ENCODE results near the gene RAB25. TPM values are rescaled to one million over a fixed set of nuclear protein-coding genes. Genes with fewer than 3 reads are reported as not detected.

The RAB25 gene
- total and polyA plus RNA-seq, 9 donors: 0.28 to 38.6 (median 2.9) TPM; not detected in 1

DNA sequence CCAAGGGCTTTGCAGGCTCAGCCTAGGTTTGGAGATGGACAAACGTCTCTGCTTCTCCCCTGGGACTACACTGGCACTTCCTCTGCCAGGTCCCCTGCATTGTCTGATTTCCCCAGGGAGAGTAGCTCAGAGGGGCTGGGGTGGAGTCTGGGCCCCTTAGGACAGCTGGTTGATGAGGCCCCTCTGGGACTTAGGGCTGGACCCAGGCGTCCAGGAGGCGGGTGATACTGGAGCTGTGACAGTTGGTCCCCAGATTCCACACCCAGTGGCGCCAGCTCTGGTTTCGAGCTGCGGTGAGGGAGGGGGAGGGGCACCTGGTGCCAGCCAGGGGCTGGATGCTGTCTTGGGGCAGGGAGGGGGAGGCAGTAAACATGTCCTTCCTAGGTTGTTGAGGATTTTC is 28.7 kb downstream of the RAB25 start:
- 76 to 84% (median 80%) methylated on average over 6 of the region's 6 CpGs for WGBS, 3 donors
- DNase-seq: no peak
- no peaks in the 10 kb centered on the region for H3K4me1 ChIP-seq (ENCODE audit: insufficient read depth)
- H3K4me3 ChIP-seq: no peak overlapping the region
- intact Hi-C loops (cut with DNase I): loop anchor here (1.0 to 5.0 kb wide), 7 partner anchors 47 to 143 kb away; no protein-coding TSS in a partner anchor
- H3K9me3 ChIP-seq: no peaks in the 10 kb centered on the region
- no peak for TF ChIP-seq EP300 (IDR thresholded peaks at IDR 0.05)
- TF ChIP-seq POLR2A (IDR thresholded peaks at IDR 0.05): no peak
- TF ChIP-seq CTCF (IDR thresholded peaks at IDR 0.05): no peak
- H3K27ac ChIP-seq: no peak overlapping the region
- H3K27me3 ChIP-seq: no peaks in the 10 kb centered on the region
- H3K36me3 ChIP-seq: no peaks in the 10 kb centered on the region

DNA sequence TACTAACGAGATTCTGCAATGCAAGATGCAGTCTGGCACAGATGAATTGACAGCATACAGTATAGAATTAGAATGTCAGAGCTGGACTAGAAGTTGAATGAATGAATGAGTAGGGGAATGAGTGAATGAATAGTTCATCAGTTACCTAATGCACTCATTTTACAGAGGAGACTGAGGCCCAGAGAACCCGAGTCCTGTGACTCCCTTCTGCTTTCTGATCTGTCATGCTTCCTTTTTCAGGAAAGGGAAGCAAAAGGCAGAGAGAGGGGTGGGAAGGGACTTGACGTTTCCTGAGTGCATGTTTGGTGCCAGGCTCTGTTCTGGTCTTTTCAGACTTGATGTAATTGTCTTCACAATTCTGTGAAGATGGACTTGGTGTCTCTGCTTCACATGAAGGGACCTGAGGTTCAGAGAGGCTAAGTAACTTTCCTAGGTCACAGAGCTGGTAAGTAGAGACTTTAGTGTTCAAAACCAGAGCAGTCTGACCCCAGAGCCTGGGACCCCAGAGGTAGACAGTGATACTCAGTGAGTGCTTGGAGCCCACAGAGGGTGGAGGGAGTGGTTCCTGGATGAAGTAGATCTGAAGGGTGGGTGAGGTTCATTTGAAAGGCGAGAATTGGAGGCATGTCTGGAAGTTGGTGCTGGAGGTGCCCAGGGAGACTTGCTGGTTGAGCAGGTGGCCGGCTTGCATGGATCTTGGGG is 29.3 kb downstream of the RAB25 start:
- H3K9me3 ChIP-seq: no peaks in the 10 kb centered on the region
- no peak overlapping the region for H3K27ac ChIP-seq
- TF ChIP-seq POLR2A (IDR thresholded peaks at IDR 0.05) (no peak), EP300 (IDR thresholded peaks at IDR 0.05) (no peak), CTCF (IDR thresholded peaks at IDR 0.05) (no peak)
- no peaks in the 10 kb centered on the region for H3K4me1 ChIP-seq (ENCODE audit: insufficient read depth)
- DNase-seq: no peak
- intact Hi-C loops (cut with DNase I): loop anchor here (1.0 to 5.0 kb wide), 6 partner anchors 47 to 137 kb away; no protein-coding TSS in a partner anchor
- no peak overlapping the region for H3K4me3 ChIP-seq
- 33 to 40% (median 39%) methylated on average over 5 of the region's 5 CpGs for WGBS, 3 donors
- no peaks in the 10 kb centered on the region for H3K36me3 ChIP-seq
- no peaks in the 10 kb centered on the region for H3K27me3 ChIP-seq

DNA sequence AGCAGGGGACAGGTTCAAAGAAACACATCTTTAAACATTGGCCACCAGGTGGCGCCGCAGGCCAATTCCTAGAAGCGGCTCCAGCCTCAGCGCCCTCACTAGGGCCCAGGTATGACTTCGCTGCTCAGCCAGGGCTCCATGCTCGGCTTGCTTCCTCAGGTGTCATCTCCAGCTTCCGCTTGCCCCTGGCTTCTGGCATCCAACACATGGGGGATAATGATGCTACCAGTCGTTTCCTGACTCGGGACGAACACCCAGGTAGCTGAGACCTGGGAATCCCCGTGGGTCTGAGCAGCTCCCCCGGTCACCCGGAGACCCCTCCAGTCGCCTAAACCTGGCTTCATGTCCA is 29.9 kb downstream of the RAB25 start:
- intact Hi-C loops (cut with DNase I): loop anchor here (1.0 to 5.0 kb wide), 6 partner anchors 46 to 136 kb away; no protein-coding TSS in a partner anchor

GRCh38 chr1:156091610-156092009 is 30.6 kb downstream of the RAB25 start:
- no peaks in the 10 kb centered on the region for H3K27me3 ChIP-seq

More for the DNA sequence above, 29.9 kb downstream of the RAB25 start:
- Histone ChIP-seq H3K36me3 (no peaks in the 10 kb centered on the region), H3K4me3 (no peak overlapping the region), H3K4me1 (ENCODE audit: insufficient read depth) (no peaks in the 10 kb centered on the region), H3K9me3 (no peaks in the 10 kb centered on the region), H3K27ac (no peak overlapping the region), H3K27me3 (no peaks in the 10 kb centered on the region)
- WGBS, 3 donors: 23 to 31% (median 27%) methylated on average over 14 of the region's 14 CpGs
- TF ChIP-seq POLR2A (IDR thresholded peaks at IDR 0.05) (no peak), CTCF (IDR thresholded peaks at IDR 0.05) (peak; percentile 88 to 92 (median 89)), EP300 (IDR thresholded peaks at IDR 0.05) (no peak)
- peak; percentile 83 to 92 (median 90) for DNase-seq

More at GRCh38 chr1:156091610-156092009, 30.6 kb downstream of the RAB25 start:
- WGBS, 3 donors: 64 to 70% (median 66%) methylated on average over 2 of the region's 2 CpGs
- no peak overlapping the region for H3K27ac ChIP-seq
- no peak for DNase-seq
- H3K36me3 ChIP-seq: no peaks in the 10 kb centered on the region
- no peaks in the 10 kb centered on the region for H3K4me1 ChIP-seq (ENCODE audit: insufficient read depth)
- TF ChIP-seq EP300 (IDR thresholded peaks at IDR 0.05) (no peak), CTCF (IDR thresholded peaks at IDR 0.05) (no peak), POLR2A (IDR thresholded peaks at IDR 0.05) (no peak)
- no peaks in the 10 kb centered on the region for H3K9me3 ChIP-seq
- H3K4me3 ChIP-seq: no peak overlapping the region
- intact Hi-C loops (cut with DNase I): loop anchor here in 3 of 4 donors (2.0 to 5.0 kb wide), 5 partner anchors 45 to 136 kb away; no protein-coding TSS in a partner anchor

All from ovary (tissue), 9 donors.